ENCODE measurements around the gene AMIGO3.
"Not testable (repeated sequence)": the region's sequence is repeated elsewhere in the genome, so short reads cannot be mapped to it uniquely, and the experiment has no call there.

AMIGO3 gene

GRCh38 chr3:49709852-49710251 is 9.6 kb downstream of the AMIGO3 start:
- DNase-seq (ENCODE audit: low read depth in 3 of 3), result no peak

- no peak for DNase-seq (ENCODE audit: low read depth in 3 of 3)
Observed at GRCh38 chr3:49707113-49707480, 12.4 kb downstream of the AMIGO3 start.

DNA sequence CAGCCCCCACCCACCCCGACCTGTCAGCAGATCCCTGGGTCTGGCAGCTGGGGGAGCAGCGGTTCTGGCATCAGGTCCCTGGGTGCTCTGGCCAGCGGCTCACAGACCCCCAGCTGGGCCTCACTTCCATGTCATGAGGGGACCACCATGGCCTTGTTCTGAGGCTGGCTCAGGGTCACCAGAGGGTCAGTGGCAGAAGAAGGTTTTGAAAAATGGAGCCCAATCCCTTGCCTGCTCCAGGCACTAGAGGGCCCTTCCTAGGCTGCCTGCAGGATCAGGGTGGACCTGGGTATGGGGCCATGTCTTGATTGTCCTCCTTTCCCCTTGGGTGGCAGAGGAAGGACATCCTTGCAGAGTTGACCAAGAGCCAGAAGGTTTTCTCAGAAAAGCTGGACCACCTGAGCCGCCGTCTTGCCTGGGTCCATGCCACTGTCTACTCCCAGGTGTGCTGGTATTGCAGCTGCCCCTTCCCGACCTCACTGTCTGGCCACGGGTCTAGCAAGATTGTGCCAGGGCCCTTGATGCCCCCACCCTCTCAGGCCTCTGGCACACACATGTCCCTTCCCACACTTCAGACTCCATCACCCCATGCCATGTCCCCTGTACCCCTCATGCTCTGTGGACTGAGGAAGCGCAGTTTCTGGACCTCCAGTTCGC is 12.9 kb downstream of the AMIGO3 start:
- DNase-seq (ENCODE audit: low read depth in 3 of 3), result no peak

DNA sequence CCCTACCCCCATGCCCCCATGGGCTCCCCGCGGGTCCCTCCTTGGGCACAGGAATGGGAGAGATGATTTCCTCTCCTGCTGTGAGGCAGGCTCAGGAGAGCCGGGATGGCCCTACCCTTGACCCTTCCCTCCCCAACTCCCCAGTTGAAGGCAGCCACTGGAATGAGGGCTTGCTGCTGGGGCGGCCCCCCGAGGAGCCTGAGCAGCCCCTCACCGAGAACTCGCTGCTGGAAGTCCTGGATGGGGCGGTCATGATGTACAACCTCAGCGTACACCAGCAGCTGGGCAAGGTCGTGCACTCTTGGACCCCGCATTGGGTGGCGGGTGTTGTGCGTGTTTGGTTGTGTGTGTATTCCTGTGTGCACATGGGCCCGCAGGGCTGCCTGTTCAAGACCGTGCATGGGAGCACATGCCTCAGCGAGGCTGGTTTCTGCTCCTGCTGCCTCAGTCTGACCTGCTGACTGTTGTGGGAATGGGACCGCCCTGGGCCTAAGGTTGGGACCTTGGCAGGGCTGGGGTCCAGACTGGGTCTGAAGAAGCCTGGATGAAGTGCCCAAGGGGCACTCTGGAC is 14.0 kb downstream of the AMIGO3 start:
- DNase-seq (ENCODE audit: low read depth in 3 of 3), result no peak

GRCh38 chr3:49704629-49705028 is 14.9 kb downstream of the AMIGO3 start:
- no peak for DNase-seq (ENCODE audit: low read depth in 3 of 3)

- no peak for DNase-seq (ENCODE audit: low read depth in 3 of 3)
Observed at GRCh38 chr3:49703956-49704355, 15.5 kb downstream of the AMIGO3 start.

DNA sequence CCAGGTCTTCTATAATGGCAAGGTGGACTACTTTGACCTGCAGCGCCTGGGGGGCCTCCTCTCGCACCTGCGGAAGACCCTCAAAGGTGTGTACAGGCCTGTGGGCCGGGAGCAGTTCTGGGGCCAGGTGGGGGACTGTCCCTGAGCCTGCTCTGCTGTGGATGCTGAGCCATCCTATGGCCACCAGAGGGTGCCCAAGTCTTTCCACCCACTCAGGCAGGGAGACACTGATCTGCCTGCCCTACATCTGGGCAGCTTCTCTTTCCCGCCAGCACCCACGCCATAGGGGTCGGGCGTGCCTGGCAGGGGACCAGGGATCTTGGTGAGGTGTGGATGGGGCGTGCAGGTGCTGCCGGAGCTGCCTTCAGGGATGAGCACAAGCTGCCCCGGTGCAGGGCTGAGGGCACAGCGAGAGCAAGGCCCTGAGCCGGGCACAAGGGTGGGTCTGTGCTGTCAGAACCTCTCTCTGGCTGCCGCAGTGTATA is 16.0 kb downstream of the AMIGO3 start:
- DNase-seq (ENCODE audit: low read depth in 3 of 3), result peak; percentile 26 to 53 (median 44)

- no peak for DNase-seq (ENCODE audit: low read depth in 3 of 3)
Observed at GRCh38 chr3:49702672-49703071, 16.8 kb downstream of the AMIGO3 start.

DNA sequence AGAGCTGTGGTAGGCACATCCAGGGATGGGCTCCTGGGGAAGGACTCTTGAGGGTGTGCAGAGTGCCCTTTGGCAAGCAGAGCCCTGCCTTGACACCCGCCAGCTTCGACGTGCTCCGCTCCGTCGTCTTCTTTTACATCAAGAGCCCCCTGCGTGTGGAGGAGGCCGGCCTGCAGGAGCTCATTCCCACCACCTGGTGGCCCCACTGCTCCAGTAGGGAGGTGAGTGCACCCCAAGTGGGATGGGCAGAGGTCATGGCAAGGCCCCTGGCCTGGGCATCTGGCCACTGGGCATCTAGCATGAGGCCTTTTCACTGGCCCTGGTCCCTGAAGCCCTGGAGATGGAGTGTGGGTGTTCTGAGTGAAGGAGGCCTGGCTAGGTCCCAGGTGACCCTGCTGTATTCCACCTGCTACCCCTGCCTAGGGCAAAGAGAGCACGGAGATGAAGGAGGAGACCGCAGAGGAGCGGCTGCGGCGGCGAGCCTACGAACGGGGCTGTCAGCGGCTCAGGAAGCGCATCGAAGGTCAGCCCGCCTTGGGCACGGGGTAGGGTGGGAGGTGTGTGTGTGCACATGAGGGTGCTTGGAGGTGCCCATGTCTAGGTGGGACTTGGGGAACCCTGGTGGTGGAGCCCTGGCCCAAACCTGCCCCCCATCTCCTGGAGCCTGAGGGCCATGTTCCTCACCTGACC is 18.0 kb downstream of the AMIGO3 start:
- no peak for DNase-seq (ENCODE audit: low read depth in 3 of 3)

DNA sequence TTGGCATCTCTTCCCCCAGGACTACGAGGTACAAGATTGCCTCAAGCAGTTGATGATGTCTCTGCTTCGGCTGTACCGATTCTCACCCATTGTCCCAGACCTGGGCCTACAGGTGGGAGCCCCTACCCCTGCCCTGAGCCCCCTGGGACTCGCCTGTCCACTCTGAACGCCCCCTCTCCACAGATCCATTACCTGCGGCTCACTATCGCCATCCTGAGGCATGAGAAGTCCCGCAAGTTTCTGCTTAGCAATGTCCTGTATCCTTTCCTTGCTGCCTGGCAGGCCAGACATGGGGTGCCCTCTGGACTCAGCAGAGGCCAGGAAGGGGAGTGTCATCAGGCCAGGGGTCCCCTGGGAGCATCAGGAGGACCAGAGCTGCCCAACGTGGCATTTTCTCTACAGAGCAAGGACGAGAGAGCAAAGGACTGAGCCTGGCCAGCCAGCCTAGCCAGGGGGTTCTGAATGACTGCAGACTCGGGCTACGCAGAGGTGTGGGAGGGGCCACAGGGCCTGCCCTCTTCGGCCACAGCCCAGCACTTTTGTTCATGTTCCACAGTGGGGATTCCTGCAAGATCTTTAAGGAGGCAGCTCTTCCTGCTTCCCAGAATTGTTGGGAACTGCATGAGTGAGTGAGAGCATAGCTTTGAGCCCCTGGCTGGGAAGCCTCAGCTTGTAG is 18.9 kb downstream of the AMIGO3 start:
- no peak for DNase-seq (ENCODE audit: low read depth in 3 of 3)

- no peak for DNase-seq (ENCODE audit: low read depth in 3 of 3)
Observed at GRCh38 chr3:49700014-49700413, 19.5 kb downstream of the AMIGO3 start.

DNA sequence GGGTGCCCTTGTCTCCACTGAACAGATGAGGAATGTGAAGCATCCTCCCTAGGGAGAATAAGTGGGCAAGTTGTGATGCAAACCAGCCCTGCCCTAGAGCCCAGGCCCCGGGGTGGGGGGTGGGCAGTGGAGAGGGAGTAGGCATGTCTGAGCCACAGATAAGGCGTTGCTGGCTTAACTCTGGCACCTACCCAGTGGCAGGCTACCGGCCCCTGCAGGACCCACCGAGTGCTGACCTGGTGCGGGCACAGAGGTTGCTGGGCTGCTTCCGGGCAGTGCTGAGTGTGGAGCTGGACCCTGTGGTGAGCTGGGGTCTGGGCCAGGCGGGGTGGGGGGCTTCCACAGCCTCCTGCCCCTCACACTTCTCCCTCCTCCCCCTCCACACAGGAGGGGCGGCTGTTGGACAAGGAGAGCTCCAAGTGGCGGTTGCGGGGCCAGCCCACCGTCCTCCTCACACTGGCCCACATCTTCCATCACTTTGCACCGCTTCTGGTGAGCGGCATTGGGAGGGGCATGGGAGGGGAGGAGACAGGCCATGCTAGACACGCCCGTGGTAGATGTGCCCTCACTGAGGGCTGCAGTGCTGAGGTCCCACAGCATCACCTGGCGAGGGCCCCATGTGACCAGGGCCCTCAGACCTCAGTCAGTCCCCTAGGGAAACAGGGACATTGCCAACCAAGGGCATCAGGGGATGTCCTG is 20.1 kb downstream of the AMIGO3 start:
- DNase-seq (ENCODE audit: low read depth in 3 of 3), result no peak

- DNase-seq (ENCODE audit: low read depth in 3 of 3), result not testable (repeated sequence)
Observed at GRCh38 chr3:49695350-49696015, 24.0 kb downstream of the AMIGO3 start.

- DNase-seq (ENCODE audit: low read depth in 3 of 3), result not testable (repeated sequence)
Observed at GRCh38 chr3:49694409-49695070, 24.9 kb downstream of the AMIGO3 start.

DNA sequence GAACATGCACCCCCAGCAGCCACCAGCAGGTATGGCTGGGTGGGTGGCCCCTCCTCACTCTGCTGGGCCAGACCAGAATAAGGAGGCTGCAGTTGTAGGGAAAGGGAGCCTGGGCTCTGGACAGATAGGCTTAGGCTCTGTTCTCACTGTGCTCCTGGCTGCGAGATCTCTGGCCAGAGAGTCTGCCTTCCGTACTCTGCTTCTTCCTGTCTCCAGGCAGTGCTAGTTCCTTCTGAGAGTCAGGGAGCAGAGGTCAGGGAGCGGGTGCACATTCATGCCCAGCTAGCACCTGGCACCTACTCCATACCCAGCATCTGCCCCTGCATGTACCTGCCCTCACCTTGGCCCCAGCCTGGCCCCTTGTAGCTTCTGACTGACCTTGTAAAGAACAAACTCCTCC is 28.0 kb downstream of the AMIGO3 start:
- DNase-seq (ENCODE audit: low read depth in 3 of 3), result not testable (repeated sequence)

GRCh38 chr3:49690856-49691255 is 28.6 kb downstream of the AMIGO3 start:
- DNase-seq (ENCODE audit: low read depth in 3 of 3), result not testable (repeated sequence)

- DNase-seq (ENCODE audit: low read depth in 3 of 3), result not testable (repeated sequence)
Observed at GRCh38 chr3:49689908-49690624, 29.4 kb downstream of the AMIGO3 start.

- DNase-seq (ENCODE audit: low read depth in 3 of 3), result peak; percentile 84 to 89 (median 86)
Observed at GRCh38 chr3:49689046-49689907, 30.2 kb downstream of the AMIGO3 start, which contains the start of the genes MST1 and RNF123. Gene MST1, minus strand, starts transcription at chr3:49689474. Its CDS starts 783 bp downstream, at chr3:49688691. Gene RNF123, plus strand, starts transcription at chr3:49689557. Its CDS starts 1,609 bp downstream, at chr3:49691166.

Measured in stimulated activated CD4-positive, alpha-beta T cell treated with anti-CD3 and anti-CD28 coated beads, TNF-alpha, amount 100 ng/mL, for 24 hours (primary cell).